RKO (cell line): Measurements from ENCODE around the gene TBX2.
"Not testable (repeated sequence)": the region's sequence is repeated elsewhere in the genome, so short reads cannot be mapped to it uniquely, and the experiment has no call there.

Experiments used
- DNase-seq: peaks from one replicate; pipeline ENCODE4 v3.0.0-alpha.2; 2016; ENCODE audit warnings: low spot score

The TBX2 gene

GRCh38 chr17:61399131-61400065 is at the start of gene TBX2:
Gene TBX2 (plus strand): TSS chr17:61399843. CDS start chr17:61400177, 334 bp downstream.
- no peak for DNase-seq

GRCh38 chr17:61351745-61352407 is 47.8 kb upstream of the TBX2 start:
- DNase-seq = no peak

- no peak for DNase-seq
These were observed 47.3 kb upstream of the TBX2 start for GRCh38 chr17:61352408-61352770.

GRCh38 chr17:61352781-61353491 is 46.7 kb upstream of the TBX2 start:
- DNase-seq = no peak

- DNase-seq = no peak
These were observed 46.0 kb upstream of the TBX2 start for GRCh38 chr17:61353615-61354014.

GRCh38 chr17:61354895-61355874 is 44.5 kb upstream of the TBX2 start:
- no peak for DNase-seq

- not testable (repeated sequence) for DNase-seq
These were observed 42.6 kb upstream of the TBX2 start for GRCh38 chr17:61357061-61357460.

- DNase-seq = not testable (repeated sequence)
These were observed 40.1 kb upstream of the TBX2 start for GRCh38 chr17:61359513-61359912.

GRCh38 chr17:61360318-61360943 is 39.2 kb upstream of the TBX2 start:
- no peak for DNase-seq

- DNase-seq = no peak
These were observed 38.6 kb upstream of the TBX2 start for GRCh38 chr17:61361084-61361483.

- no peak for DNase-seq
These were observed 37.2 kb upstream of the TBX2 start for GRCh38 chr17:61362396-61362795.

GRCh38 chr17:61362852-61363600 is 36.6 kb upstream of the TBX2 start:
- DNase-seq = no peak

GRCh38 chr17:61363601-61364462 is 35.8 kb upstream of the TBX2 start:
- no peak for DNase-seq

GRCh38 chr17:61364463-61364846 is 35.2 kb upstream of the TBX2 start:
- no peak for DNase-seq

- DNase-seq = no peak
These were observed 33.4 kb upstream of the TBX2 start for GRCh38 chr17:61366076-61366714.

GRCh38 chr17:61366715-61367413 is 32.8 kb upstream of the TBX2 start:
- no peak for DNase-seq

GRCh38 chr17:61368049-61368831 is 31.4 kb upstream of the TBX2 start:
- DNase-seq = no peak
